Gastroesophageal sphincter (tissue), 4 donors: Measurements from ENCODE around the gene ABHD1. TPM values are rescaled to one million over a fixed set of nuclear protein-coding genes. Genes with fewer than 3 reads are reported as not detected.

ENCODE experiments used
- ATAC-seq: fragments of 150-250 bp; one replicate; pipeline ENCODE4 v1.9.1; 2016; ENCODE audit warnings: mild to moderate bottlenecking, moderate library complexity
- H3K27ac ChIP-seq, 4 donors: fragments of 200-600 bp; sonication (generic) in 3 of 4; 1 replicate in 3 of 4; 2 replicates in 1 of 4; pipeline ENCODE4 v1.5.1; 2016 to 2019
- H3K27me3 ChIP-seq: fragments of 200-600 bp; sonication (generic); one replicate; pipeline ENCODE4 v1.5.1; 2019
- H3K36me3 ChIP-seq, 2 donors: fragments of 200-600 bp; sonication (generic); one replicate each; pipeline ENCODE4 v1.5.1; 2019; ENCODE audit warnings: control low read depth in 1 of 2
- H3K4me1 ChIP-seq, 3 donors: fragments of 200-600 bp; sonication (generic); 1 replicate in 2 of 3; 2 replicates in 1 of 3; pipeline ENCODE4 v1.5.1; 2016 to 2019; ENCODE audit warnings: control low read depth in 2 of 3
- H3K4me3 ChIP-seq, 2 donors: fragments of 200-600 bp; sonication (generic); one replicate each; pipeline ENCODE4 v1.5.1; 2019; ENCODE audit warnings: mild to moderate bottlenecking in 1 of 2, moderate library complexity in 1 of 2
- H3K9me3 ChIP-seq, 3 donors: fragments of 200-600 bp; sonication (generic); one replicate each; pipeline ENCODE4 v1.5.1; 2017 to 2019; ENCODE audit warnings: control low read depth in 2 of 3
- EP300 ChIP-seq: sonication (generic); formaldehyde crosslinking; IDR thresholded peaks from one replicate; pipeline ENCODE4 v1.6.1; 2017; ENCODE audit warnings: antibody characterized with exemption, mild to moderate bottlenecking
- POLR2A ChIP-seq, 2 donors: fragments of 450-650 bp; IDR thresholded peaks; one replicate each; pipeline ENCODE4 v1.6.1; 2017; ENCODE audit warnings: antibody characterized with exemption in 2 of 2, mild to moderate bottlenecking in 2 of 2, moderate library complexity in 1 of 2
- POLR2AphosphoS5 ChIP-seq: sonication (generic); formaldehyde crosslinking; IDR thresholded peaks from one replicate; pipeline ENCODE4 v1.6.1; 2017; ENCODE audit warnings: antibody characterized with exemption
- WGBS, 2 donors: methylation state at CpG; one replicate each; pipeline ENCODE4 v1.1.5; 2018; ENCODE audit warnings: low coverage in 1 of 2; 5-methylcytosine and 5-hydroxymethylcytosine counted together
- total RNA-seq, 4 donors: library from RNA; depleted of rRNA; stranded (reverse); fragments of >200 nt; gene quantifications; one replicate each; pipeline ENCODE4 v1.1.0, GENCODE V29; 2016
- TF ChIP-seq, protein P1 (sequence below), 4 experiments: fragments of 200-600 bp in 2 of 4; fragments of 450-650 bp in 2 of 4; sonication (generic) in 1 of 4; IDR thresholded peaks; one replicate each; pipeline ENCODE4 v1.5.1; 2017 to 2019; ENCODE audit warnings: antibody characterized with exemption in 4 of 4, mild to moderate bottlenecking in 2 of 4, moderate library complexity in 2 of 4

ABHD1 gene
- total RNA-seq, 4 donors from 2014 or later = 1.5 TPM; not detected in 3

DNA sequence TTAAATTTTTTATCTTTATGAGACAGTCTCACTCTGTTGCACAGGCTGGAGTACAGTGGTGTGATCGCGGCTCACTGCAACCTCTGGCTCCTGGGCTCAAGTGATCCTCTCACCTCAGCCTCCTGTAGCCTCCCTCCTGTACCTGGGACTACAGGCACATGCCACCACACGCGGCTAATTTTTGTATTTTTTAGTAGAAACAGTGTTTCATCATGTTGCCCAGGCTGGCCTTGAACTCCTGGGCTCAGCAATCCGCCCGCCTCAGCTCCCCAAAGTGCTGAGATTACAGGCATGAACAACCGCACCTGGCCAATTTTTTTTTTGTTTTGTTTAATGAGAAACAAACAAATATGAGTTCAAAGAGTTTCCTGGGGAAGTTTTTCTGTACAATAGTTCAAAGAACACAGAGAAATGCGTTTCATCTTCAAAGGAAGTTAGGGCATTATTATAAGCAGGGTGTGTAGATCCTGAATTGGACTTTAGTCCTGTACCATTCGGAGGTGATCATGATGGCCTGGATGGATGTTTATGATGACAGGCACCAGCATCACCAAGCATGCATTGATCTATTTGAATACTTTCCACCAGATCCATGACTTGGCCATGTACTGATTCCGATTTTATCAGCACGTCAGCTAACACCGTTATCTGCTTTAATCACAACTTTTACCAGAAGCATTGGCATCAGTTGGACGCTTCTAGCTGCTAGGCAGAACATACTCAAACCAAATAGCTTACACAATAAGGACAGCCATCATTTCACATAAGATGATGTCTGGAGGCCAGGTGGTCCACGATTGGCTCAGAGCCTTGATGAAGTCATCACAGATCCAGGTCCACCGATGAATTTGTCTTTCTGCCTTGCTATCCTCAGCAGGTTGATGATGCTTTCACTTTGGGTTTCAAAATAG is 54.1 kb downstream of the ABHD1 start:
- no peak for ATAC-seq
- WGBS, 2 donors = 79% methylated on average over 6 to 15 of the region's 15 CpGs
- H3K27me3 ChIP-seq = peaks cover 50% of the 10 kb centered on the region

DNA sequence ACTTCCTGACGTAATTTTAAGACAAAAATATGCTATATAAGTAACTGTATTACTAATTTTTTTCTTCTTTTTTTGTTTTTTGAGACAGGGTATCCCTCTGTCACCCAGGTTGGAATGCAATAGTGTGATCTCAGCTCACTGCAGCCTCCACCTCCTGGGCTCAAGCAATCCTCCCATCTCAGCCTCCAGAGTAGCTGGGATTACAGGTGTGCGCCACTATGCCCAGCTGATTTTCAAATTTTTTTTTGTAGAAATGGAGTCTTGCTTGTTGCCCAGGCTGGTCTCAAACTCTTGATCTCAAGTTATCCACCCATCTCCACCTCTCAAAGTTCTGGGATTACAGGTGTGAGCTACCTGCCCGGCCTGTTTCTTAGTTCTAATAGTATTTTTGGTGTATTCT is 54.9 kb downstream of the ABHD1 start:
- Histone ChIP-seq H3K9me3 (no peaks in the 10 kb centered on the region), H3K36me3 (no peaks in the 10 kb centered on the region), H3K27me3 (peaks cover 45% of the 10 kb centered on the region), H3K4me1 (no peaks in the 10 kb centered on the region), H3K4me3 (no peak overlapping the region), H3K27ac (no peak overlapping the region)
- no peak for ATAC-seq
- no peak for TF ChIP-seq POLR2A (IDR thresholded peaks at IDR 0.05)
- no peak for TF ChIP-seq EP300
- TF ChIP-seq POLR2AphosphoS5 = no peak
- TF ChIP-seq, protein P1, sequence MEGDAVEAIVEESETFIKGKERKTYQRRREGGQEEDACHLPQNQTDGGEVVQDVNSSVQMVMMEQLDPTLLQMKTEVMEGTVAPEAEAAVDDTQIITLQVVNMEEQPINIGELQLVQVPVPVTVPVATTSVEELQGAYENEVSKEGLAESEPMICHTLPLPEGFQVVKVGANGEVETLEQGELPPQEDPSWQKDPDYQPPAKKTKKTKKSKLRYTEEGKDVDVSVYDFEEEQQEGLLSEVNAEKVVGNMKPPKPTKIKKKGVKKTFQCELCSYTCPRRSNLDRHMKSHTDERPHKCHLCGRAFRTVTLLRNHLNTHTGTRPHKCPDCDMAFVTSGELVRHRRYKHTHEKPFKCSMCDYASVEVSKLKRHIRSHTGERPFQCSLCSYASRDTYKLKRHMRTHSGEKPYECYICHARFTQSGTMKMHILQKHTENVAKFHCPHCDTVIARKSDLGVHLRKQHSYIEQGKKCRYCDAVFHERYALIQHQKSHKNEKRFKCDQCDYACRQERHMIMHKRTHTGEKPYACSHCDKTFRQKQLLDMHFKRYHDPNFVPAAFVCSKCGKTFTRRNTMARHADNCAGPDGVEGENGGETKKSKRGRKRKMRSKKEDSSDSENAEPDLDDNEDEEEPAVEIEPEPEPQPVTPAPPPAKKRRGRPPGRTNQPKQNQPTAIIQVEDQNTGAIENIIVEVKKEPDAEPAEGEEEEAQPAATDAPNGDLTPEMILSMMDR (IDR thresholded peaks at IDR 0.05) = no peak
- 83 to 94% methylated on average over 3 of the region's 3 CpGs for WGBS, 2 donors

More for the DNA sequence above, 54.1 kb downstream of the ABHD1 start:
- Histone ChIP-seq H3K4me3 (no peak overlapping the region), H3K9me3 (no peaks in the 10 kb centered on the region), H3K36me3 (no peaks in the 10 kb centered on the region), H3K4me1 (no peaks in the 10 kb centered on the region), H3K27ac (no peak overlapping the region)
- TF ChIP-seq POLR2A (IDR thresholded peaks at IDR 0.05) (no peak), POLR2AphosphoS5 (no peak), EP300 (no peak)
- TF ChIP-seq, protein P1 (IDR thresholded peaks at IDR 0.05) = no peak

GRCh38 chr2:27179344-27180000 is 55.9 kb downstream of the ABHD1 start:
- no peak overlapping the region for H3K27ac ChIP-seq
- TF ChIP-seq, protein P1 (IDR thresholded peaks at IDR 0.05) = no peak
- TF ChIP-seq EP300 (no peak), POLR2A (IDR thresholded peaks at IDR 0.05) (no peak), POLR2AphosphoS5 (no peak)
- no peaks in the 10 kb centered on the region for H3K4me1 ChIP-seq
- H3K4me3 ChIP-seq = no peak overlapping the region
- no peak for ATAC-seq
- WGBS, 2 donors = 63 to 67% methylated on average over 1 to 3 of the region's 3 CpGs
- no peaks in the 10 kb centered on the region for H3K9me3 ChIP-seq
- H3K27me3 ChIP-seq = peaks cover 45% of the 10 kb centered on the region
- H3K36me3 ChIP-seq = no peaks in the 10 kb centered on the region

Other genes with a start within 250 kb of the ABHD1 start
- 10 to 100 TPM in 3 of 4 donors, 1 to 10 TPM in 1; 8.5 to 18.6 (median 12.4) TPM for gene MAPRE3, start 153.2 kb upstream of the ABHD1 start, total RNA-seq
- gene TMEM214, start 90.8 kb upstream of the ABHD1 start, total RNA-seq = 10 to 100 TPM; 16.7 to 39.4 (median 30.3) TPM
- gene AGBL5, start 72.1 kb upstream of the ABHD1 start, total RNA-seq = 10 to 100 TPM; 16.2 to 31.7 (median 23.0) TPM
- gene OST4, start 52.2 kb upstream of the ABHD1 start, total RNA-seq = 100 to 1,000 TPM; 201 to 353 (median 221) TPM
- gene EMILIN1, start 45.2 kb upstream of the ABHD1 start, total RNA-seq = 100 to 1,000 TPM in 3 of 4 donors, 10 to 100 TPM in 1; 94.1 to 257 (median 174) TPM
- 1 to 10 TPM; 1.2 to 6.1 (median 1.9) TPM for gene KHK, start 37.0 kb upstream of the ABHD1 start, total RNA-seq
- 1 to 10 TPM in 1 of 4 donors, not detected in 3; 1.0 TPM for gene CGREF1, start 4.7 kb upstream of the ABHD1 start, total RNA-seq
- gene PREB, start 10.8 kb downstream of the ABHD1 start, total RNA-seq = 10 to 100 TPM; 47.0 to 83.9 (median 50.8) TPM
- not detected for gene PRR30, start 15.6 kb downstream of the ABHD1 start, total RNA-seq
- gene TCF23, start 25.2 kb downstream of the ABHD1 start, total RNA-seq = under 1 TPM in 1 of 4 donors, not detected in 3; 0.13 TPM
- 100 to 1,000 TPM; 124 to 147 (median 129) TPM for gene ATRAID, start 88.2 kb downstream of the ABHD1 start, total RNA-seq
- 10 to 100 TPM in 3 of 4 donors, 1 to 10 TPM in 1; 8.3 to 16.8 (median 13.5) TPM for gene SLC5A6, start 88.5 kb downstream of the ABHD1 start, total RNA-seq
- gene CAD, start 93.6 kb downstream of the ABHD1 start, total RNA-seq = 10 to 100 TPM; 12.1 to 23.3 (median 16.3) TPM
- not detected for gene SLC30A3, start 139.2 kb downstream of the ABHD1 start, total RNA-seq
- gene DNAJC5G, start 151.6 kb downstream of the ABHD1 start, total RNA-seq = not detected
- gene TRIM54, start 158.6 kb downstream of the ABHD1 start, total RNA-seq = under 1 TPM in 2 of 4 donors, not detected in 2; 0.15 to 0.31 TPM
- 1 to 10 TPM in 3 of 4 donors, under 1 TPM in 1; 0.67 to 5.0 (median 2.0) TPM for gene UCN, start 184.6 kb downstream of the ABHD1 start, total RNA-seq
- gene MPV17, start 199.3 kb downstream of the ABHD1 start, total RNA-seq = 10 to 100 TPM; 57.9 to 93.4 (median 66.4) TPM
- 10 to 100 TPM; 26.2 to 68.5 (median 32.0) TPM for gene GTF3C2, start 232.9 kb downstream of the ABHD1 start, total RNA-seq
- 10 to 100 TPM; 40.8 to 54.9 (median 48.8) TPM for gene EIF2B4, start 246.5 kb downstream of the ABHD1 start, total RNA-seq
- gene SNX17, start 246.8 kb downstream of the ABHD1 start, total RNA-seq = 100 to 1,000 TPM; 104 to 130 (median 118) TPM